ENCODE results near the gene SLC11A2.

Gene SLC11A2

GRCh38 chr12:50949801-50950302, 76.3 kb downstream of the SLC11A2 start:
- H3K4me1 ChIP-seq, result peaks cover 26% of the 10 kb centered on the region
- H3K27me3 ChIP-seq, result no peaks in the 10 kb centered on the region
- H3K36me3 ChIP-seq, result no peaks in the 10 kb centered on the region
- TF ChIP-seq CTCF (IDR thresholded peaks at IDR 0.05; ENCODE audit: low read depth, low read length), result no peak
- no peak overlapping the region for H3K4me3 ChIP-seq (ENCODE audit: low read depth, low read length)
- no peaks in the 10 kb centered on the region for H3K9me3 ChIP-seq
- DNase-seq, result no peak

GRCh38 chr12:50948798-50949197, 77.4 kb downstream of the SLC11A2 start:
- no peaks in the 10 kb centered on the region for H3K27me3 ChIP-seq
- TF ChIP-seq CTCF (IDR thresholded peaks at IDR 0.05; ENCODE audit: low read depth, low read length), result no peak
- H3K4me3 ChIP-seq (ENCODE audit: low read depth, low read length), result no peak overlapping the region
- no peaks in the 10 kb centered on the region for H3K36me3 ChIP-seq
- no peak for DNase-seq
- peaks cover 16% of the 10 kb centered on the region for H3K4me1 ChIP-seq
- no peaks in the 10 kb centered on the region for H3K9me3 ChIP-seq

- H3K27me3 ChIP-seq, result no peaks in the 10 kb centered on the region
- no peak overlapping the region for H3K4me3 ChIP-seq (ENCODE audit: low read depth, low read length)
- no peak for DNase-seq
- peaks cover 8% of the 10 kb centered on the region for H3K4me1 ChIP-seq
- TF ChIP-seq CTCF (IDR thresholded peaks at IDR 0.05; ENCODE audit: low read depth, low read length), result no peak
- no peaks in the 10 kb centered on the region for H3K36me3 ChIP-seq
- H3K9me3 ChIP-seq, result no peaks in the 10 kb centered on the region
Measured at GRCh38 chr12:50947933-50948626, 78.1 kb downstream of the SLC11A2 start.

- Histone ChIP-seq H3K9me3 (no peaks in the 10 kb centered on the region; the same call in 1 of the 2 replicates), H3K27me3 (no peaks in the 10 kb centered on the region), H3K4me1 (peaks cover 20% of the 10 kb centered on the region), H3K4me3 (ENCODE audit: low read depth, low read length) (no peak overlapping the region), H3K36me3 (peaks cover 13% of the 10 kb centered on the region)
- no peak for DNase-seq
- no peak for TF ChIP-seq CTCF (IDR thresholded peaks at IDR 0.05; ENCODE audit: low read depth, low read length)
Measured at GRCh38 chr12:50937653-50938052, 88.5 kb downstream of the SLC11A2 start.

GRCh38 chr12:50936821-50937530, 89.2 kb downstream of the SLC11A2 start:
- Histone ChIP-seq H3K4me3 (ENCODE audit: low read depth, low read length) (no peak overlapping the region), H3K9me3 (no peaks in the 10 kb centered on the region; the same call in 1 of the 2 replicates), H3K4me1 (peaks cover 23% of the 10 kb centered on the region), H3K27me3 (no peaks in the 10 kb centered on the region), H3K36me3 (peaks cover 20% of the 10 kb centered on the region)
- DNase-seq, result no peak
- TF ChIP-seq CTCF (IDR thresholded peaks at IDR 0.05; ENCODE audit: low read depth, low read length), result no peak

Data from BE2C (cell line).